ENCODE results near the gene NOP14. TPM values are rescaled to one million over a fixed set of nuclear protein-coding genes. Genes with fewer than 3 reads are reported as not detected.

The NOP14 gene
- polyA plus RNA-seq, 1 experiment: 11.5 TPM

- POLR2A ChIA-PET: no interaction called here
- Histone ChIP-seq H3K27me3 (ENCODE audit: control insufficient read depth, insufficient read depth, low read length) (no peaks in the 10 kb centered on the region), H3K4me3 (ENCODE audit: low read depth, low read length) (no peak overlapping the region), H3K9me3 (ENCODE audit: control insufficient read depth, insufficient read depth, low read length) (peaks cover 3% of the 10 kb centered on the region; the same call in 1 of the 2 replicates), H3K27ac (ENCODE audit: low read depth, low read length) (no peak overlapping the region)
- no peak for TF ChIP-seq CTCF (IDR thresholded peaks at IDR 0.05; ENCODE audit: low read depth, low read length)
- DNase-seq (ENCODE audit: low read depth, low spot score): no peak
- CTCF ChIA-PET: no interaction called here
Observed at GRCh38 chr4:2915789-2916188, 47.4 kb downstream of the NOP14 start.

- Histone ChIP-seq H3K4me3 (ENCODE audit: low read depth, low read length) (no peak overlapping the region), H3K9me3 (ENCODE audit: control insufficient read depth, insufficient read depth, low read length) (peaks cover 3% of the 10 kb centered on the region; the same call in 1 of the 2 replicates), H3K27me3 (ENCODE audit: control insufficient read depth, insufficient read depth, low read length) (no peaks in the 10 kb centered on the region), H3K27ac (ENCODE audit: low read depth, low read length) (no peak overlapping the region)
- CTCF ChIA-PET: no interaction called here
- TF ChIP-seq CTCF (IDR thresholded peaks at IDR 0.05; ENCODE audit: low read depth, low read length): no peak
- POLR2A ChIA-PET: no interaction called here
- no peak for DNase-seq (ENCODE audit: low read depth, low spot score)
Observed at GRCh38 chr4:2914256-2915126, 48.7 kb downstream of the NOP14 start.

GRCh38 chr4:2913168-2913567 lies 50.0 kb downstream of the NOP14 start:
- Histone ChIP-seq H3K27ac (ENCODE audit: low read depth, low read length) (no peak overlapping the region), H3K9me3 (ENCODE audit: control insufficient read depth, insufficient read depth, low read length) (peaks cover 3% of the 10 kb centered on the region; the same call in 1 of the 2 replicates), H3K27me3 (ENCODE audit: control insufficient read depth, insufficient read depth, low read length) (no peaks in the 10 kb centered on the region), H3K4me3 (ENCODE audit: low read depth, low read length) (no peak overlapping the region)
- TF ChIP-seq CTCF (IDR thresholded peaks at IDR 0.05; ENCODE audit: low read depth, low read length): no peak
- CTCF ChIA-PET: no interaction called here
- POLR2A ChIA-PET: interaction anchor here (0.6 kb wide), 1 partner anchor 149 kb away, joined by 4 read pairs; no protein-coding TSS in a partner anchor
- no peak for DNase-seq (ENCODE audit: low read depth, low spot score)

GRCh38 chr4:2911868-2912267 lies 51.3 kb downstream of the NOP14 start:
- no peak overlapping the region for H3K27ac ChIP-seq (ENCODE audit: low read depth, low read length)
- CTCF ChIA-PET: no interaction called here
- TF ChIP-seq CTCF (IDR thresholded peaks at IDR 0.05; ENCODE audit: low read depth, low read length): no peak

GRCh38 chr4:2910409-2910808 lies 52.8 kb downstream of the NOP14 start:
- CTCF ChIA-PET: no interaction called here
- DNase-seq (ENCODE audit: low read depth, low spot score): no peak
- Histone ChIP-seq H3K9me3 (ENCODE audit: control insufficient read depth, insufficient read depth, low read length) (no peaks in the 10 kb centered on the region; the same call in 1 of the 2 replicates), H3K27me3 (ENCODE audit: control insufficient read depth, insufficient read depth, low read length) (no peaks in the 10 kb centered on the region), H3K4me3 (ENCODE audit: low read depth, low read length) (no peak overlapping the region), H3K27ac (ENCODE audit: low read depth, low read length) (no peak overlapping the region)
- POLR2A ChIA-PET: no interaction called here
- TF ChIP-seq CTCF (IDR thresholded peaks at IDR 0.05; ENCODE audit: low read depth, low read length): peak; percentile 19

More at GRCh38 chr4:2911868-2912267, 51.3 kb downstream of the NOP14 start:
- H3K9me3 ChIP-seq (ENCODE audit: control insufficient read depth, insufficient read depth, low read length): peaks cover 3% of the 10 kb centered on the region; the same call in 1 of the 2 replicates
- H3K4me3 ChIP-seq (ENCODE audit: low read depth, low read length): no peak overlapping the region
- H3K27me3 ChIP-seq (ENCODE audit: control insufficient read depth, insufficient read depth, low read length): no peaks in the 10 kb centered on the region
- DNase-seq (ENCODE audit: low read depth, low spot score): no peak
- POLR2A ChIA-PET: no interaction called here
